NCI-H2081 (cell line): Measurements from ENCODE around the gene ARHGEF26.

Experiments
- DNase-seq, 2 experiments: peaks; one replicate each; lab custom pipeline; 2025; lab: John Stamatoyannopoulos, UW

ARHGEF26 gene

GRCh38 chr3:154209499-154209898 lies 88.3 kb downstream of the ARHGEF26 start:
- DNase-seq = no peak

- no peak for DNase-seq
Measured at GRCh38 chr3:154210986-154211385, 89.8 kb downstream of the ARHGEF26 start.

- no peak for DNase-seq
Measured at GRCh38 chr3:154214306-154214705, 93.1 kb downstream of the ARHGEF26 start.

GRCh38 chr3:154217671-154218070 lies 96.5 kb downstream of the ARHGEF26 start:
- no peak for DNase-seq

GRCh38 chr3:154218728-154219127 lies 97.5 kb downstream of the ARHGEF26 start:
- no peak for DNase-seq

- no peak for DNase-seq
Measured at GRCh38 chr3:154220462-154220861, 99.3 kb downstream of the ARHGEF26 start.

GRCh38 chr3:154223519-154223918 lies 102.3 kb downstream of the ARHGEF26 start:
- DNase-seq = no peak

- no peak for DNase-seq
Measured at GRCh38 chr3:154224366-154224765, 103.2 kb downstream of the ARHGEF26 start.

GRCh38 chr3:154224866-154225265 lies 103.7 kb downstream of the ARHGEF26 start:
- DNase-seq = no peak

GRCh38 chr3:154225536-154225935 lies 104.3 kb downstream of the ARHGEF26 start:
- DNase-seq = no peak

GRCh38 chr3:154227531-154227930 lies 106.3 kb downstream of the ARHGEF26 start:
- no peak for DNase-seq

- no peak for DNase-seq
Measured at GRCh38 chr3:154228561-154229216, 107.5 kb downstream of the ARHGEF26 start.

- DNase-seq = no peak
Measured at GRCh38 chr3:154229217-154229590, 108.0 kb downstream of the ARHGEF26 start.

- DNase-seq = no peak
Measured at GRCh38 chr3:154235330-154235729, 114.1 kb downstream of the ARHGEF26 start.

GRCh38 chr3:154236331-154236730 lies 115.1 kb downstream of the ARHGEF26 start:
- no peak for DNase-seq

GRCh38 chr3:154240235-154240634 lies 119.0 kb downstream of the ARHGEF26 start:
- no peak for DNase-seq

- no peak for DNase-seq
Measured at GRCh38 chr3:154241496-154241895, 120.3 kb downstream of the ARHGEF26 start.

- DNase-seq = no peak
Measured at GRCh38 chr3:154242766-154243165, 121.6 kb downstream of the ARHGEF26 start.

- DNase-seq = no peak
Measured at GRCh38 chr3:154243353-154243752, 122.2 kb downstream of the ARHGEF26 start.

- DNase-seq = no peak
Measured at GRCh38 chr3:154244644-154245043, 123.5 kb downstream of the ARHGEF26 start.

GRCh38 chr3:154247806-154248415 lies 126.7 kb downstream of the ARHGEF26 start:
- DNase-seq = no peak

- no peak for DNase-seq
Measured at GRCh38 chr3:154250291-154250690, 129.1 kb downstream of the ARHGEF26 start.

- no peak for DNase-seq
Measured at GRCh38 chr3:154251610-154252009, 130.4 kb downstream of the ARHGEF26 start.
